ENCODE measurements around the gene RCE1.

Gene RCE1

GRCh38 chr11:66889960-66890359 lies 46.7 kb downstream of the RCE1 start:
- no peak for DNase-seq
- peak overlapping the region; percentile 62 for H3K27ac Mint-ChIP-seq
- no peaks in the 10 kb centered on the region for H3K9me3 Mint-ChIP-seq
- peak overlapping the region; percentile 24 for H3K4me3 Mint-ChIP-seq
- peaks cover 71% of the 10 kb centered on the region for H3K4me1 Mint-ChIP-seq
- TF ChIP-seq CTCF (IDR thresholded peaks at IDR 0.05), result no peak
- peaks cover 9% of the 10 kb centered on the region for H3K36me3 Mint-ChIP-seq (ENCODE audit: low read depth)
- peaks cover 5% of the 10 kb centered on the region for H3K27me3 Mint-ChIP-seq (ENCODE audit: low read depth, poor library complexity)

GRCh38 chr11:66891851-66892660 lies 48.8 kb downstream of the RCE1 start:
- Mint-ChIP-seq H3K4me1 (peaks cover 64% of the 10 kb centered on the region), H3K27me3 (ENCODE audit: low read depth, poor library complexity) (peaks cover 4% of the 10 kb centered on the region), H3K36me3 (ENCODE audit: low read depth) (peaks cover 5% of the 10 kb centered on the region), H3K4me3 (peak overlapping the region; percentile 2), H3K9me3 (peaks cover 4% of the 10 kb centered on the region), H3K27ac (peak overlapping the region; percentile 93)
- TF ChIP-seq CTCF (IDR thresholded peaks at IDR 0.05), result no peak
- DNase-seq, result no peak

GRCh38 chr11:66892911-66893310 lies 49.7 kb downstream of the RCE1 start:
- H3K9me3 Mint-ChIP-seq, result peaks cover 4% of the 10 kb centered on the region
- peaks cover 5% of the 10 kb centered on the region for H3K36me3 Mint-ChIP-seq (ENCODE audit: low read depth)
- DNase-seq, result no peak
- peaks cover 57% of the 10 kb centered on the region for H3K4me1 Mint-ChIP-seq
- peaks cover 4% of the 10 kb centered on the region for H3K27me3 Mint-ChIP-seq (ENCODE audit: low read depth, poor library complexity)
- TF ChIP-seq CTCF (IDR thresholded peaks at IDR 0.05), result no peak
- peak overlapping the region; percentile 42 for H3K27ac Mint-ChIP-seq
- H3K4me3 Mint-ChIP-seq, result peak overlapping the region; percentile 64

GRCh38 chr11:66894141-66894540 lies 50.9 kb downstream of the RCE1 start:
- DNase-seq, result no peak
- Mint-ChIP-seq H3K27ac (no peak overlapping the region), H3K27me3 (ENCODE audit: low read depth, poor library complexity) (peaks cover 4% of the 10 kb centered on the region), H3K4me1 (peaks cover 51% of the 10 kb centered on the region), H3K4me3 (peak overlapping the region; percentile 3), H3K9me3 (peaks cover 4% of the 10 kb centered on the region), H3K36me3 (ENCODE audit: low read depth) (peaks cover 5% of the 10 kb centered on the region)
- no peak for TF ChIP-seq CTCF (IDR thresholded peaks at IDR 0.05)
